Iris pigment epithelial cell (primary cell): ENCODE measurements around the gene DES.

Experiments used
- DNase-seq: peaks from one replicate; pipeline ENCODE4 v3.0.0-alpha.2; 2011; ENCODE audit warnings: low read depth

DES gene

GRCh38 chr2:219472629-219473187 is 54.5 kb downstream of the DES start:
- no peak for DNase-seq

- DNase-seq = no peak
Observed at GRCh38 chr2:219473511-219473910, 55.3 kb downstream of the DES start.

GRCh38 chr2:219474285-219475060 is 56.3 kb downstream of the DES start:
- no peak for DNase-seq

- DNase-seq = no peak
Observed at GRCh38 chr2:219475278-219475677, 57.1 kb downstream of the DES start.

DNA sequence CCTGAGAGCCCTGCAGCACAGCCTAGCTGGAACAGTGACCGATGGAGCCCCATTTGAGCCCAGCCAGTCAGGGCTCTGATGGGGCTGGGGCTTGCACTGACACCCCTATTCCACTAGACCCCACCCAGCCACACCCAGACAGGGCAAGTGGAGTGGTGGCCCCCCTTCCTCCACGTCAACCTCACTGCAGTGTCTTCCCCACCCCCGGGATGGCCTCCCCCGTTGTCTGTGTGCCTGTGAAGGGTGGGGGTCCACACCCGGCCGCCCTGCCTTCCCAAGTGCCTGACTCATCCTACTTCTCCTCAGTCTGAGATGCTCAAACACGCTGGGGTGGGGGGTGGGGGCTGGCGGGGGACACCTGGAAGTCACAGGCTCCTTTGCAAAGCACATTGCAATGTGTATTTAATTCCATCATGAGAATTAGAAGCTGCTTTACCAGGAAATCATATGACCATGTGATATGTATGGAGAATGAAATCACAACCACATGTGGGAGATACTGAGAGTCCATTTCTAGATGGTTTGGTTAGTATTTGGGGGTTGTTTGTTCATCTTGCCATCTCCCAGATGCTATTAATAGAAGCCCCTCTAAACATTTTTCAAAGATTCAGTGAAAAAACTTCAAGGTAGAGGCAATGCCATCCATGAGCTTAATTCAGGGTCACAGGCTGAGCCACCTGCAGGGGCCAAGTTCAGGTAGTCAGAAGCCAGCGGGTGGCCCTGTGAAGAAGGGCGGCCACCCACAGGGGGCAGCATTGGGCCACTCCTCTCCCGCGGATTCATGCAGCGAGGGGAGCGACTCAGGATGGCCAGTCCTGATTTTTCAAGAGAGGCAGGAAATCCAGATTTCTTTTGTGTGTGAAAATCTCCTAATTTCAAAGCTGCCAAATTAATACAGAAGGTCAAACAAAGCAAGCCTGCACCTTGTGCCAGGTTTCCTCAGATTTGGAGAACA is 57.8 kb downstream of the DES start:
- DNase-seq = peak; percentile 38
